Measurements from ENCODE around the gene CCDC180. TPM values are rescaled to one million over a fixed set of nuclear protein-coding genes. Genes with fewer than 3 reads are reported as not detected.

CCDC180 gene
- total RNA-seq, 2 donors from 2014 or later, result 5.8 to 9.7 TPM

DNA sequence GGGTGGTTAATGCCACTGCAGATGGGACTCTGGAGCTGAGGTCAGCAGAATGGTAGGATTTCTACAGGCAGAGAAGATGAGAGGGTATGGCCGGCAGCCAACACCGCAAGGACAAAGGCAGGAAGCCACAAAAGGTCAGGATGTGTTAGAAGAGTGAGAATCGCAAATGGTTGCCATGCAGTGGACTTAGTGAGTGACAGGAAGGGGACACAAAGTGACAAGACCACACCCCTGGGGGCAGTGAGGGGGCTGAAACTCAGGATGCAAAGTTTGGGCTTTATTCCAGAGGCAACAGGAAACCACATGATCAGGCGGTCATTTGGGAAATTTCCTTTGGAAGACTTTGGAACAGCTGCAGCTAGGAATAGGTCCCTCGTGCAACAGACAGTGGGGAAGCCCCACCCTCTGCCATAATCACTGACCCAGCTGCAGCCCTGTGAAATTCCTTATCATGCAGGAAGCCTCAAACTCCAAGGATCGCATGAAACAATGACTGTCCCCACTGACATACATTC lies 14.2 kb upstream of the CCDC180 start:
- TF ChIP-seq CTCF (IDR thresholded peaks at IDR 0.05), result no peak
- DNase-seq (ENCODE audit: low spot score), result no peak
- Histone ChIP-seq H3K27ac (no peak overlapping the region), H3K4me3 (no peak overlapping the region), H3K4me1 (ENCODE audit: control insufficient read depth in 1 of 2, low read depth in 2 of 2) (no peaks in the 10 kb centered on the region), H3K27me3 (replicated peaks; ENCODE audit: insufficient read depth) (no peaks in the 10 kb centered on the region), H3K9me3 (no peaks in the 10 kb centered on the region), H3K36me3 (peaks cover 44% of the 10 kb centered on the region)
- no peak for ATAC-seq (ENCODE audit: insufficient number of reproducible peaks, low FRiP score, low read depth)

DNA sequence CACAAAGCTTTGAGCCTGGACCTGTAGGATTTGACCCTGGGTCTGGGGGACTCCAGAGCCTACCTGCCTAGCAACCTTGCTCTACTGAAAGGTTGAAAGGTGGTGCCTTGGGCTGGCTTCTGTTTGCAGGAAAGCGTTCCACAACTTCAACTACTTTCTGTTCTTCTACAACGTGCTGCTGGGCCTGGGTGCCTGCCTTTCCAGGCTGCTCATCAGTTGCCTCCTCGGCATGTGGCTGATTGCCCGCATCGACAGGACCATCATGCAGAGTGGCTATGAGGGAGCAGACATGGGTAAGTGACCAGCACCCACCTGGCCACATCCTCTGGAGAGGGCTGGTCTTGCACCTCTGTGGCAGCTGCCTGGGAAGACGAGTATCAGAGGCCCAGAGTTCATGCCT lies 13.6 kb upstream of the CCDC180 start:
- H3K27ac ChIP-seq, result no peak overlapping the region

GRCh38 chr9:97297889-97298288 lies 9.6 kb upstream of the CCDC180 start:
- no peak for TF ChIP-seq CTCF (IDR thresholded peaks at IDR 0.05)
- H3K9me3 ChIP-seq, result no peaks in the 10 kb centered on the region
- ATAC-seq (ENCODE audit: insufficient number of reproducible peaks, low FRiP score, low read depth) (no peak), DNase-seq (ENCODE audit: low spot score) (no peak)
- H3K4me3 ChIP-seq, result no peak overlapping the region
- H3K27me3 ChIP-seq (replicated peaks; ENCODE audit: insufficient read depth), result no peaks in the 10 kb centered on the region
- H3K4me1 ChIP-seq (ENCODE audit: control insufficient read depth in 1 of 2, low read depth in 2 of 2), result no peaks in the 10 kb centered on the region
- peaks cover 9% of the 10 kb centered on the region for H3K36me3 ChIP-seq
- no peak overlapping the region for H3K27ac ChIP-seq

More for the DNA sequence above, 13.6 kb upstream of the CCDC180 start:
- DNase-seq (ENCODE audit: low spot score), result no peak
- peaks cover 38% of the 10 kb centered on the region for H3K36me3 ChIP-seq
- no peak for ATAC-seq (ENCODE audit: insufficient number of reproducible peaks, low FRiP score, low read depth)
- H3K9me3 ChIP-seq, result no peaks in the 10 kb centered on the region
- no peaks in the 10 kb centered on the region for H3K27me3 ChIP-seq (replicated peaks; ENCODE audit: insufficient read depth)
- H3K4me3 ChIP-seq, result no peak overlapping the region
- H3K4me1 ChIP-seq (ENCODE audit: control insufficient read depth in 1 of 2, low read depth in 2 of 2), result no peaks in the 10 kb centered on the region
- no peak for TF ChIP-seq CTCF (IDR thresholded peaks at IDR 0.05)

DNA sequence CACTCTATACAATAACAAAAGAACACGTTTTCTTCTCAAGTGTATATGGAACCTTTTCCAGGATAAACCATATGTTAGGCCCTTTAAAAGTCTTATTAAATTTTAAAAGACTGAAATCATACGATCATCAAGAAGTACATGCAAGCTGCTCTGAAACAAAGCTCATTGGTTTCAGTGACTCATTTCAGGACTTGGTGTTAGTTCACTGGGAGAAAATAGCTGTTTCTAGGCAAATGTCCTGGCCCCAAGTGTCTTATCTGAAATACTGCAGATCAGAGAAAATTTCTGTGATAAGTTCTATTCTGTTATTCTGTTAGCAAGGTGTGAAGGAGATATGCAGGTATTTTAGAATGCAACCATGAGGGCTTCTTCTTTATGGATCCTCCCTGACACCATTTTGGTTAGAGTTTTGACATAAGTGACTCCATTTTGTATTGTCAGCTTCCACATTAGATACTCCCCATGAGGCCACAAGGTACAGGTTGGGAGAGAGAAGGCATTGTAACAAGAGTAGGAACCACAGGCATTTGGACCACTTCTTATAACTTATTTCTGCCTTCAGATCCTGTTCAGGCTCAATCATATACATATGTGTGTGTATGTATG lies 7.5 kb upstream of the CCDC180 start:
- no peak for DNase-seq (ENCODE audit: low spot score)
- no peaks in the 10 kb centered on the region for H3K36me3 ChIP-seq
- H3K4me1 ChIP-seq (ENCODE audit: control insufficient read depth in 1 of 2, low read depth in 2 of 2), result no peaks in the 10 kb centered on the region
- ATAC-seq (ENCODE audit: insufficient number of reproducible peaks, low FRiP score, low read depth), result no peak
- H3K27me3 ChIP-seq (replicated peaks; ENCODE audit: insufficient read depth), result no peaks in the 10 kb centered on the region
- H3K4me3 ChIP-seq, result no peak overlapping the region
- TF ChIP-seq CTCF (IDR thresholded peaks at IDR 0.05), result no peak
- no peak overlapping the region for H3K27ac ChIP-seq
- H3K9me3 ChIP-seq, result no peaks in the 10 kb centered on the region

GRCh38 chr9:97300586-97300985 lies 6.9 kb upstream of the CCDC180 start:
- ATAC-seq (ENCODE audit: insufficient number of reproducible peaks, low FRiP score, low read depth), result no peak

More at GRCh38 chr9:97300586-97300985, 6.9 kb upstream of the CCDC180 start:
- TF ChIP-seq CTCF (IDR thresholded peaks at IDR 0.05), result no peak
- Histone ChIP-seq H3K27me3 (replicated peaks; ENCODE audit: insufficient read depth) (no peaks in the 10 kb centered on the region), H3K9me3 (no peaks in the 10 kb centered on the region), H3K4me1 (ENCODE audit: control insufficient read depth in 1 of 2, low read depth in 2 of 2) (no peaks in the 10 kb centered on the region), H3K4me3 (no peak overlapping the region), H3K36me3 (no peaks in the 10 kb centered on the region), H3K27ac (no peak overlapping the region)
- DNase-seq (ENCODE audit: low spot score), result no peak
